HG02884 (cell line): ENCODE results near the gene CLEC16A.

Source experiments
- ATAC-seq: cut with Tn5 transposase; IDR thresholded peaks from one replicate; pipeline ENCODE4 v1.9.1; 2021; ENCODE audit warnings: mild to moderate bottlenecking, moderate library complexity; ENCODE audit not compliant: unreplicated experiment

The CLEC16A gene, protein sequence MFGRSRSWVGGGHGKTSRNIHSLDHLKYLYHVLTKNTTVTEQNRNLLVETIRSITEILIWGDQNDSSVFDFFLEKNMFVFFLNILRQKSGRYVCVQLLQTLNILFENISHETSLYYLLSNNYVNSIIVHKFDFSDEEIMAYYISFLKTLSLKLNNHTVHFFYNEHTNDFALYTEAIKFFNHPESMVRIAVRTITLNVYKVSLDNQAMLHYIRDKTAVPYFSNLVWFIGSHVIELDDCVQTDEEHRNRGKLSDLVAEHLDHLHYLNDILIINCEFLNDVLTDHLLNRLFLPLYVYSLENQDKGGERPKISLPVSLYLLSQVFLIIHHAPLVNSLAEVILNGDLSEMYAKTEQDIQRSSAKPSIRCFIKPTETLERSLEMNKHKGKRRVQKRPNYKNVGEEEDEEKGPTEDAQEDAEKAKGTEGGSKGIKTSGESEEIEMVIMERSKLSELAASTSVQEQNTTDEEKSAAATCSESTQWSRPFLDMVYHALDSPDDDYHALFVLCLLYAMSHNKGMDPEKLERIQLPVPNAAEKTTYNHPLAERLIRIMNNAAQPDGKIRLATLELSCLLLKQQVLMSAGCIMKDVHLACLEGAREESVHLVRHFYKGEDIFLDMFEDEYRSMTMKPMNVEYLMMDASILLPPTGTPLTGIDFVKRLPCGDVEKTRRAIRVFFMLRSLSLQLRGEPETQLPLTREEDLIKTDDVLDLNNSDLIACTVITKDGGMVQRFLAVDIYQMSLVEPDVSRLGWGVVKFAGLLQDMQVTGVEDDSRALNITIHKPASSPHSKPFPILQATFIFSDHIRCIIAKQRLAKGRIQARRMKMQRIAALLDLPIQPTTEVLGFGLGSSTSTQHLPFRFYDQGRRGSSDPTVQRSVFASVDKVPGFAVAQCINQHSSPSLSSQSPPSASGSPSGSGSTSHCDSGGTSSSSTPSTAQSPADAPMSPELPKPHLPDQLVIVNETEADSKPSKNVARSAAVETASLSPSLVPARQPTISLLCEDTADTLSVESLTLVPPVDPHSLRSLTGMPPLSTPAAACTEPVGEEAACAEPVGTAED

GRCh38 chr16:10944249-10945064, at the start of gene CLEC16A:
TSS of gene CLEC16A (plus strand) at chr16:10944564. CDS start at chr16:10944718, 154 bp downstream.
- ATAC-seq, result peak; percentile 62

DNA sequence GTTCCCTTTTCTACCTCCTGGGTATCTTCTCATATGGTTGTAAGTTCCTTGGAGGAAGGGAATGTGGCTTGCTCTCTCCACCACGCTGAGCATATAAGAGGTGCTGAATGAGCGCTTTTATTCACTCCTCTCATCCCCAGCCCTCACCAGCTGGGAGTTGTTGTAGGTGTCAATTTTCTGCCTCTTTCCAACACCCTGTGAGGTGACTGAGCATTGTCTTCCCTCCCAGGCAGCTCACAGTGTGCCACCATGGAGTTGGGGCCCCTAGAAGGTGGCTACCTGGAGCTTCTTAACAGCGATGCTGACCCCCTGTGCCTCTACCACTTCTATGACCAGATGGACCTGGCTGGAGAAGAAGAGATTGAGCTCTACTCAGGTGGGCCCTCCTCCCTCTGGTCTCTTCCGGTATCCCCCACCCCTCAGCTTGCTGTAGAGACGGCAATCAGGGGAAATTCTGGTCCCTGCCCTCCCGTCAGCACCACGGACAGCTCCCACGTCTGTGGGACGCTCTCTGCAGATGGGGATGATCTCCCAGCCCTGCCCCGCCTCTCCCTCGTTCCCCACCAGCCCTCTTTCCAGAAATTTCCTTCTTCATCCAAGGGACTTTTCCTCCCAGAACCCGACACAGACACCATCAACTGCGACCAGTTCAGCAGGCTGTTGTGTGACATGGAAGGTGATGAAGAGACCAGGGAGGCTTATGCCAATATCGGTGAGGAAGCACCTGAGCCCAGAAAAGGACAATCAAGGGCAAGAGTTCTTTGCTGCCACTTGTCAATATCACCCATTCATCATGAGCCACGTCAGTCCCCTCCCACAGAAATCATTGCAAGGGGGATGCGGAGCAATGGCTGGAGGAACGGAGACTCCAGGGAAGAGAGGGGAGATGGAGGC, 49.1 kb upstream of the CLEC16A start:
- no peak for ATAC-seq

DNA sequence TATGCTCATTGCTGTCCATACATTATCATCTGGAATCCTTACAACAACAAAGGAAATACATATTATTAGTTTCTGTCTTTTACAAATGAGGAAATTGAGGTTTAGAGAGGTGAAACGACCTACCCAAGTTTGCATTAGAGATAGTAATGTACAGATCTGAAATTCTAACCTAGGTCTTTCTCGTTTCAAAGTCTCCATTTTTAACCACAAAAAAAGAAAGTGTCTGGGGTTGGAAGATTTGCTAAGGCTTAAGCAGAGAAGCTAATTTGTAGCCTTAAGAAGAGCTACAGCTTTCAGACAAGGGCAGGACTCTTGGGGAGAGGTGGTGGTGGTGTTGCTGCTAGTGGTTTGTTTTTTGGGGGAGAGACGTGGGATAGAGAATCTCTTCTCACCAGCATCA, 48.2 kb upstream of the CLEC16A start:
- no peak for ATAC-seq

- ATAC-seq, result no peak
Measured at GRCh38 chr16:10896723-10897122, 47.6 kb upstream of the CLEC16A start.

GRCh38 chr16:10897134-10897533, 47.2 kb upstream of the CLEC16A start:
- peak; percentile 59 for ATAC-seq

DNA sequence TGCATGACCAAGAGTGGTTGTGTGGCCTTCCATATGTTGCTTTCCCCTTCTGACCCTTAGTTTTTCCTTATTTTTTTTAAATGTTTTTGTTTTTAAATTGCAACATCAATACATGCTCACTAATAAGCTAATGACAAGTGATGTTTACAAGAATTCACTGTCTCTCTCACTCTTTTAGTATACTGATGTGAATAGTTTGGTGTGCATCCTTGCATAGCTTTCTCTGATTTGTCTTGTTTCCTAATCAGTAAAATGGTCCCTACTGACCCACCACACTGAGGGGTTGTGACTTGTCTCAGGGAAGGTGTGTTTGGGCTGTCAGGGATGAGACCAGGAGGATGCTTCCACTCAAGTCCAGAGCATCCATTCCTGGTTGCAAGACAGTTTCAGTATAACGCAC, 41.4 kb upstream of the CLEC16A start:
- ATAC-seq, result no peak

GRCh38 chr16:10906482-10906881, 37.9 kb upstream of the CLEC16A start:
- no peak for ATAC-seq

GRCh38 chr16:10906914-10907756, 37.2 kb upstream of the CLEC16A start:
- no peak for ATAC-seq

GRCh38 chr16:10907757-10908045, 36.7 kb upstream of the CLEC16A start:
- no peak for ATAC-seq

DNA sequence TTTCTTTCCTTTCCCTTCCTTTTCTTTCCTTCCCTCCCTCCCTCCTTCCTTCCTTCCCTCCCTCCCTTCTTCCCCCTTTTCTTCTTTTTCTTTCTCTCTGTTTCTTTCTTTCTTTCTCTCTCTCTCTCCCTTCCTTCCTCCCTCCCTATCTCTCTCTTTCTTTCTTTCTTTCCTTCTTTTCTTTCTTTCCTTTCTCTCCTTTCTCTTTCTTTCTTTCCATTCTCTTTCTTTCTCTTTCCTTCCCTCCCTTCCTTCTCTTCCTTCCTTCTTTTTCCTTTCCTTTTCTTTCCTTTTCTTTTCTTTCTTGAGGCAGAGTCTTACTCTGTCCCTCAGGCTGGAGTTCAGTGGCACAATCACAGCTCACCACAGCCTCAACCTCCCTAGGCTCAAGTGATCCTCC, 33.1 kb upstream of the CLEC16A start:
- no peak for ATAC-seq

DNA sequence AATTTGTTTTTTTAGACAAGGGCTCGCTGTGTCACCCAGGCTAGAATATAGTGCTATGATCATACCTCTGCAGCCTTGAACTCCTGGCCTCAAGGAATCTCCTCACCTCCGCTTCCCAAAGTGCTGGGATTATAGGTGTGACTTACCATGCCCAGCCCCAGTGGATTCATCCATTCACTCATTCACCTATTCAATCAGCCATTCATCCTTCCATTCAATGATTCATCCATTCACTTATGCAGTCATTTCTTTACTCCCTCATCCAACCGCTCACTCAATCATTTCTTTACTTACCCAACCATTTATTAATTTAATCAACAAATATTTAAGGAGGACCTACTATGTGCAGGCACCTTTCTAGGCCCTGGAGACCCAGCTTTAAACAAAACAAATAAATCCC, 27.8 kb upstream of the CLEC16A start:
- ATAC-seq, result no peak

DNA sequence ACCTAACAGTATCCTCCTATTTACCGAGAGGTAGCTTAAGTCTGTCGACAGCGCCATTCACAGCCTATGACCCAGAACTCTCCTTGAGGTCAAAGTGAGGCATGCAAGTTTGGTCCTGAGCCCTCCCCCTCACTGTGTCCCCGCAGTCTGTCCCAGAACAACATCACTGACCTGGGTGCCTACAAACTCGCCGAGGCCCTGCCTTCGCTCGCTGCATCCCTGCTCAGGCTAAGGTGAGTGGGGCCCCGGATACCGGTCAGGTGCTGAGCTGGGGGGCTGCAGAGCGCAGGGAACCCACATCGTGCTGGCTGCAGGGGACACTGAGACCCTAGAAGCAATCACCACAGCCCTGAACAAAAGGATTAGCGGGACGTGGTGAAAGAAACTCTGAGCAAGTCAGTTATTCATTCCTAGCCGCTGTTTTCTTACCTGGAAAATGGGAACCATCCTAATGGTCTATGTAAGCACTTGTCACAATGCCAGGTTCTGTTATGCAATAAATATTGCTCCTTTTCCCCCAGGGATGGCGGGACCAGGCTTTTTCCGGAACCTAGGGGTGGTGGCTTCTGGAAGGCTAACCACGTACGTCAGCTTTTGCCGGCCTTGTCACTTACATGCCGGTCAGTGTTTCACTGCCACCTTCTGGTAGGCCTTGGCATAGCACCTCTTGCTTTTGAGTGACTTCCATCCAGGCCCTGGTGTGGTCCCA, 25.9 kb upstream of the CLEC16A start:
- no peak for ATAC-seq

DNA sequence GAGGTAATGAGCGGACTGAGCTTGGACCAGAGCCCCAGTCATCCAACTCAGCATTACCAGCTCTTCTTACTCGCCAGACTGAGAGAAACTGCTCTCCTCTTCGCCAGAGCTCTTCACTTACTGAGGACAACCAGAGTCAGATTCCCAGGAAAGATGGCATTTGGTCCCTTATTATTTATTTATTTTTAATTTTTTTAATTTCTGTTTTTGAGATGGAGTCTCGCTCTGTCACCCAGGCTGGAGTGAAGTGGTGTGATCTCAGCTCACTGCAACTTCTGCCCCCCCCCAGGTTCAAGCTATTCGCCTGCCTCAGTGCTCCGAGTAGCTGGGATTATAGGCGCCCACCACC, 25.4 kb upstream of the CLEC16A start:
- ATAC-seq, result no peak

DNA sequence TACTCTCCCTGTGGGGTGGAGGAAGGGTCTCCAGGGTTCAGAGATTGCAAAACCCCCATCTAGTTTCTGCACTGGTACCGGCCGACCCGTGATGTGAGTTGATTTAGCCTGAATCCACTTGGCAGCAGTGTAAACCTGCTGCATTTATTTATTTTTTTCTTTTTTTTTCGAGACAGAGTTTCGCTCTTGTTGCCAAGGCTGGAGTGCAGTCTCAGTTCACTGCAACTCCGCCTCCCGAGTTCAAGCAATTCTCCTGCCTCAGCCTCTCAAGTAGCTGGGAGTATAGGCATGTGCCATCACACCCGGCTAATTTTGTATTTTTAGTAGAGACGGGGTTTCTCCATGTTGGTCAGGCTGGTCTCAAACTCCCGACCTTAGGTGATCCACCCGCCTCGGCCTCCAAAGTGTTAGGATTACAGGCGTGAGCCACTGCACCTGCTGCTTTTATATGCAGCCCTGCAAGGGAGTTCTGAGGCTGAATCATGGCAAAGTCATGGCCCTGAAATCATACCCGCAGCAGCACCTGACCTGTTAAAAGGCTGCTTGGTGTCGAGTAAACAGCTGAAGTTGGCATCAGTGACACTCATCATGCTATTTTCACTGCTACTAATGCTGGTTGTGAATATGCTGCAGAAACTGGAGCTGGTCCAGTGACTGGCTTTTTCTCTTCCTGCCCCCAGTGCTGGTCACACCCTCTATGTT, 23.5 kb upstream of the CLEC16A start:
- ATAC-seq, result no peak

DNA sequence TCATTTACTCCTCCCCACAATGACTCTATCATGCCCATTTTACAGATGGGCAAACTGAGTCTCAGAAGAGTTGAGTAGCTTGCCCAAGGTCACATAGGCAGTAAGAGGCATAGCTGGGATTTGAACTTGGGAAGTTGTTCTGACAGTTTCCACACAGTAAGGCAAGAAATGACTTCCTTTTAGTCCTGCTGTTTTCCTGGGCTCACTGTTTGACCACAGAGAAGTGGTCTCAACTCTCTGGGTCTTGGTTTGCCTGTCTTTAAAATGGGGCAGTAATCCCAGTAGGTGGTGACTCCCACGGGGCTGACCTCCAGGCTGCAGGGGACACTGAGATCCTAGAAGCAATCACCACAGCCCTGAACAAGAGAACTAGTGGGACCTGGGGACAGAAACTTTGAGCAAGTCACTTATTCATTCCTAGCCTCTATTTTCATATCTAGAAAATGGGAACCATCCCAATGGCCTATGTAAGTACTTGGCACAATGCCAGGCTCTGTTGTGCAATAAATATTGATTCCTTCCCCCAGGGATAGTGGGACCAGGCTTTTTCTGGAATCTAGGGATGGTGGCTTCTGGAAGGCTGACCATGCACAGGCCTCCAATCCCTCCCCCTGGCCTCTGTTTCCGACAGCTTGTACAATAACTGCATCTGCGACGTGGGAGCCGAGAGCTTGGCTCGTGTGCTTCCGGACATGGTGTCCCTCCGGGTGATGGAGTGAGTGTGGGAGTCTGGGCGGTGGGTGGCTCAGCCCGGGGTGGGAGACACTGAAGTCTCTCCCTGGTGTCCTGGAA, 22.6 kb upstream of the CLEC16A start:
- no peak for ATAC-seq

DNA sequence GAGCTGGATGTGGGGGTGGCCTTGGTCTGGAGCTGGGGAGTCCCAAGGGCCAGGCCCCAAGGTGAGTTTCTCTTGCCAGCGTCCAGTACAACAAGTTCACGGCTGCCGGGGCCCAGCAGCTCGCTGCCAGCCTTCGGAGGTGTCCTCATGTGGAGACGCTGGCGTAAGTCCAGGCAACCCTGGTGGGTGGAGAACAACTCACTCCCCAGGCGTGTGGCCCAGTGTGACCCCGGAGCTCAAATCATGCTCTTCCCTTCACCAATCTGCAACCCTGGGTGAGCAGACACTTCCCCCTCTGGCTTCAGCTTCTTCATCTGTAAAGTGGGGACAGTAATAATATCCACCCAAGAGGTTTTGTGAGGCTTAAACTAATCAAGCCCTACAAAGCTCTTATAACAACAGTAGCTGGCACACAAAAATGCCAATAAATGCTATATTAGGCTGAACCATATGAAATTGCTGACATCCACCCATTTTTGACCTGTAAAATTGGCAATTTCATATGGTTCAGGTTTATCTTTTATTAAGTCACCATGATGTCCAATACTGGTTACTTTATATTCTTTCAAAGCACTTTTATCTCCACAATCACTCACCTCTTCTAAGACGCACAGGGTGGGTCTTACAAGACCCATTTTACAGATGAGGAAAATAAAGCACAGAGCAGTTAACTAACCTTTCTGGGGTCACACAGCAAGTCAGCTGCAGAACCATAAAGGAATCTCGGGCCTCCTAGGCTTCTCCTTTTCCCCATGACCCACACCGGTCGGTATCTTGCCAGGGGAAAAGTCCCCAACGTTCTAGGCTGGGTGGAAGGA, 21.8 kb upstream of the CLEC16A start:
- no peak for ATAC-seq
